KMS-11 (cell line): Measurements from ENCODE around the gene LAMA1.

Experiments used
- H2AFZ ChIP-seq: fragments of 200-600 bp; sonication (generic); 2 replicates; pipeline ENCODE4 v1.6.1; 2016; ENCODE audit warnings: antibody characterized with exemption, mixed run types, low read depth
- H3K27ac ChIP-seq: fragments of 200-600 bp; sonication (generic); 2 replicates; pipeline ENCODE4 v1.6.1; 2016; ENCODE audit warnings: mild to moderate bottlenecking, mixed run types
- H3K27me3 ChIP-seq: fragments of 200-600 bp; sonication (generic); 2 replicates; pipeline ENCODE4 v1.6.1; 2017; ENCODE audit warnings: mild to moderate bottlenecking, low read depth, mixed run types, moderate library complexity; ENCODE audit not compliant: insufficient read depth
- H3K36me3 ChIP-seq: fragments of 200-600 bp; sonication (generic); 2 replicates; pipeline ENCODE4 v1.6.1; 2017; ENCODE audit warnings: mild to moderate bottlenecking, mixed run types; ENCODE audit not compliant: insufficient read depth
- H3K4me1 ChIP-seq: fragments of 200-600 bp; sonication (generic); 2 replicates; pipeline ENCODE4 v1.6.1; 2016; ENCODE audit warnings: mild to moderate bottlenecking, low read depth, mixed run types; ENCODE audit not compliant: poor library complexity, severe bottlenecking
- H3K4me2 ChIP-seq: fragments of 200-600 bp; sonication (generic); 2 replicates; pipeline ENCODE4 v1.7.0; 2016; ENCODE audit warnings: mild to moderate bottlenecking, mixed run types
- H3K4me3 ChIP-seq: fragments of 200-600 bp; sonication (generic); IDR thresholded peaks from 2 replicates; pipeline ENCODE4 v1.6.1; 2017; ENCODE audit warnings: low read depth, low read length, mixed read lengths; ENCODE audit not compliant: insufficient read depth
- H3K79me2 ChIP-seq: fragments of 200-600 bp; sonication (generic); 2 replicates; pipeline ENCODE4 v1.6.1; 2016; ENCODE audit warnings: low read depth, mixed run types; ENCODE audit not compliant: insufficient read depth
- H3K9ac ChIP-seq: fragments of 200-600 bp; sonication (generic); 2 replicates; pipeline ENCODE4 v1.6.1; 2016; ENCODE audit warnings: mild to moderate bottlenecking, mixed run types
- H4K20me1 ChIP-seq: fragments of 200-600 bp; sonication (generic); 2 replicates; pipeline ENCODE4 v1.6.1; 2016; ENCODE audit warnings: mild to moderate bottlenecking, mixed run types; ENCODE audit not compliant: insufficient read depth
- CTCF ChIP-seq: fragments of 200-600 bp; sonication (generic); conservative IDR thresholded peaks from 2 replicates; pipeline ENCODE4 v1.6.1; 2017; ENCODE audit warnings: low read depth, mild to moderate bottlenecking, antibody characterized with exemption, low read length, moderate library complexity, mixed read lengths

Gene LAMA1

GRCh38 chr18:7068871-7069590 is 48.6 kb downstream of the LAMA1 start:
- Histone ChIP-seq H3K4me2 (no peak overlapping the region), H3K4me1 (no peaks in the 10 kb centered on the region), H3K79me2 (no peaks in the 10 kb centered on the region), H4K20me1 (no peaks in the 10 kb centered on the region), H3K36me3 (no peaks in the 10 kb centered on the region), H3K9ac (no peak overlapping the region), H3K27me3 (no peaks in the 10 kb centered on the region), H3K4me3 (no peak overlapping the region), H2AFZ (no peak overlapping the region), H3K27ac (no peak overlapping the region)
- TF ChIP-seq CTCF, result no peak

- H3K27ac ChIP-seq, result no peak overlapping the region
These were observed 50.5 kb downstream of the LAMA1 start for GRCh38 chr18:7066965-7067555.

GRCh38 chr18:7065736-7066135 is 51.9 kb downstream of the LAMA1 start:
- H3K9ac ChIP-seq, result no peak overlapping the region
- no peak overlapping the region for H3K4me2 ChIP-seq
- no peaks in the 10 kb centered on the region for H3K4me1 ChIP-seq
- no peaks in the 10 kb centered on the region for H3K36me3 ChIP-seq
- no peaks in the 10 kb centered on the region for H3K27me3 ChIP-seq
- no peak for TF ChIP-seq CTCF
- H2AFZ ChIP-seq, result no peak overlapping the region
- H3K79me2 ChIP-seq, result no peaks in the 10 kb centered on the region
- H3K4me3 ChIP-seq, result no peak overlapping the region
- no peak overlapping the region for H3K27ac ChIP-seq
- no peaks in the 10 kb centered on the region for H4K20me1 ChIP-seq

More at GRCh38 chr18:7066965-7067555, 50.5 kb downstream of the LAMA1 start:
- no peaks in the 10 kb centered on the region for H3K27me3 ChIP-seq
- TF ChIP-seq CTCF, result no peak
- H3K4me3 ChIP-seq, result no peak overlapping the region
- H3K36me3 ChIP-seq, result no peaks in the 10 kb centered on the region
- H3K9ac ChIP-seq, result no peak overlapping the region
- H3K4me2 ChIP-seq, result no peak overlapping the region
- no peaks in the 10 kb centered on the region for H3K79me2 ChIP-seq
- H3K4me1 ChIP-seq, result no peaks in the 10 kb centered on the region
- H4K20me1 ChIP-seq, result no peaks in the 10 kb centered on the region
- no peak overlapping the region for H2AFZ ChIP-seq

GRCh38 chr18:7064346-7064745 is 53.3 kb downstream of the LAMA1 start:
- Histone ChIP-seq H3K27ac (no peak overlapping the region), H3K4me1 (no peaks in the 10 kb centered on the region), H3K36me3 (no peaks in the 10 kb centered on the region), H4K20me1 (no peaks in the 10 kb centered on the region), H2AFZ (no peak overlapping the region), H3K79me2 (no peaks in the 10 kb centered on the region), H3K4me2 (no peak overlapping the region), H3K4me3 (no peak overlapping the region), H3K9ac (no peak overlapping the region), H3K27me3 (no peaks in the 10 kb centered on the region)
- TF ChIP-seq CTCF, result no peak
